ENCODE measurements around the gene CMPK2.

Gene CMPK2

GRCh38 chr2:6838673-6839319, 26.9 kb downstream of the CMPK2 start:
- H3K9me3 ChIP-seq (ENCODE audit: control insufficient read depth, insufficient read depth, low read depth, low read length), result peaks cover 41% of the 10 kb centered on the region
- no peaks in the 10 kb centered on the region for H3K36me3 ChIP-seq (ENCODE audit: control insufficient read depth, insufficient read depth, low read length)
- H3K27ac ChIP-seq (ENCODE audit: low read depth, low read length), result no peak overlapping the region
- H3K27me3 ChIP-seq (ENCODE audit: control insufficient read depth, insufficient read depth, low read length), result no peaks in the 10 kb centered on the region
- no peaks in the 10 kb centered on the region for H3K4me1 ChIP-seq (ENCODE audit: control insufficient read depth, insufficient read depth, low read length)
- H3K4me3 ChIP-seq (ENCODE audit: low read depth, low read length), result no peak overlapping the region
- no peak overlapping the region for H3K9ac ChIP-seq (ENCODE audit: low read length)

- no peaks in the 10 kb centered on the region for H3K36me3 ChIP-seq (ENCODE audit: control insufficient read depth, insufficient read depth, low read length)
- peaks cover 35% of the 10 kb centered on the region for H3K9me3 ChIP-seq (ENCODE audit: control insufficient read depth, insufficient read depth, low read depth, low read length)
- no peaks in the 10 kb centered on the region for H3K4me1 ChIP-seq (ENCODE audit: control insufficient read depth, insufficient read depth, low read length)
- H3K4me3 ChIP-seq (ENCODE audit: low read depth, low read length), result no peak overlapping the region
- H3K27me3 ChIP-seq (ENCODE audit: control insufficient read depth, insufficient read depth, low read length), result no peaks in the 10 kb centered on the region
- H3K9ac ChIP-seq (ENCODE audit: low read length), result no peak overlapping the region
- no peak overlapping the region for H3K27ac ChIP-seq (ENCODE audit: low read depth, low read length)
These were observed 30.2 kb downstream of the CMPK2 start for GRCh38 chr2:6835467-6835866.

- Histone ChIP-seq H3K9ac (ENCODE audit: low read length) (no peak overlapping the region), H3K27ac (ENCODE audit: low read depth, low read length) (no peak overlapping the region)
These were observed 31.5 kb downstream of the CMPK2 start for GRCh38 chr2:6834163-6834562.

GRCh38 chr2:6833300-6833604, 32.5 kb downstream of the CMPK2 start:
- Histone ChIP-seq H3K9me3 (ENCODE audit: control insufficient read depth, insufficient read depth, low read depth, low read length) (peaks cover 32% of the 10 kb centered on the region), H3K9ac (ENCODE audit: low read length) (no peak overlapping the region), H3K27ac (ENCODE audit: low read depth, low read length) (no peak overlapping the region), H3K4me1 (ENCODE audit: control insufficient read depth, insufficient read depth, low read length) (no peaks in the 10 kb centered on the region), H3K4me3 (ENCODE audit: low read depth, low read length) (no peak overlapping the region), H3K27me3 (ENCODE audit: control insufficient read depth, insufficient read depth, low read length) (no peaks in the 10 kb centered on the region), H3K36me3 (ENCODE audit: control insufficient read depth, insufficient read depth, low read length) (no peaks in the 10 kb centered on the region)

More at GRCh38 chr2:6834163-6834562, 31.5 kb downstream of the CMPK2 start:
- H3K4me1 ChIP-seq (ENCODE audit: control insufficient read depth, insufficient read depth, low read length), result no peaks in the 10 kb centered on the region
- H3K4me3 ChIP-seq (ENCODE audit: low read depth, low read length), result no peak overlapping the region
- peaks cover 33% of the 10 kb centered on the region for H3K9me3 ChIP-seq (ENCODE audit: control insufficient read depth, insufficient read depth, low read depth, low read length)
- no peaks in the 10 kb centered on the region for H3K36me3 ChIP-seq (ENCODE audit: control insufficient read depth, insufficient read depth, low read length)
- H3K27me3 ChIP-seq (ENCODE audit: control insufficient read depth, insufficient read depth, low read length), result no peaks in the 10 kb centered on the region

- H3K9me3 ChIP-seq (ENCODE audit: control insufficient read depth, insufficient read depth, low read depth, low read length), result peaks cover 30% of the 10 kb centered on the region
- H3K27me3 ChIP-seq (ENCODE audit: control insufficient read depth, insufficient read depth, low read length), result no peaks in the 10 kb centered on the region
- H3K4me3 ChIP-seq (ENCODE audit: low read depth, low read length), result no peak overlapping the region
- no peaks in the 10 kb centered on the region; the same call in 1 of the 2 replicates for H3K4me1 ChIP-seq (ENCODE audit: control insufficient read depth, insufficient read depth, low read length)
- no peaks in the 10 kb centered on the region for H3K36me3 ChIP-seq (ENCODE audit: control insufficient read depth, insufficient read depth, low read length)
- H3K9ac ChIP-seq (ENCODE audit: low read length), result no peak overlapping the region
- no peak overlapping the region for H3K27ac ChIP-seq (ENCODE audit: low read depth, low read length)
These were observed 33.0 kb downstream of the CMPK2 start for GRCh38 chr2:6832596-6833299.

- no peaks in the 10 kb centered on the region; the same call in 1 of the 2 replicates for H3K4me1 ChIP-seq (ENCODE audit: control insufficient read depth, insufficient read depth, low read length)
- H3K27me3 ChIP-seq (ENCODE audit: control insufficient read depth, insufficient read depth, low read length), result no peaks in the 10 kb centered on the region
- H3K9me3 ChIP-seq (ENCODE audit: control insufficient read depth, insufficient read depth, low read depth, low read length), result peaks cover 30% of the 10 kb centered on the region
- H3K27ac ChIP-seq (ENCODE audit: low read depth, low read length), result no peak overlapping the region
- no peak overlapping the region for H3K9ac ChIP-seq (ENCODE audit: low read length)
- no peaks in the 10 kb centered on the region for H3K36me3 ChIP-seq (ENCODE audit: control insufficient read depth, insufficient read depth, low read length)
- no peak overlapping the region for H3K4me3 ChIP-seq (ENCODE audit: low read depth, low read length)
These were observed 34.5 kb downstream of the CMPK2 start for GRCh38 chr2:6831229-6831628.

GRCh38 chr2:6828299-6828584, 37.5 kb downstream of the CMPK2 start:
- Histone ChIP-seq H3K36me3 (ENCODE audit: control insufficient read depth, insufficient read depth, low read length) (no peaks in the 10 kb centered on the region), H3K27ac (ENCODE audit: low read depth, low read length) (no peak overlapping the region), H3K9me3 (ENCODE audit: control insufficient read depth, insufficient read depth, low read depth, low read length) (peaks cover 19% of the 10 kb centered on the region), H3K4me3 (ENCODE audit: low read depth, low read length) (no peak overlapping the region), H3K4me1 (ENCODE audit: control insufficient read depth, insufficient read depth, low read length) (no peaks in the 10 kb centered on the region; the same call in 1 of the 2 replicates), H3K9ac (ENCODE audit: low read length) (no peak overlapping the region), H3K27me3 (ENCODE audit: control insufficient read depth, insufficient read depth, low read length) (no peaks in the 10 kb centered on the region)

GRCh38 chr2:6827566-6828298, 38.0 kb downstream of the CMPK2 start:
- Histone ChIP-seq H3K27ac (ENCODE audit: low read depth, low read length) (no peak overlapping the region), H3K4me3 (ENCODE audit: low read depth, low read length) (no peak overlapping the region), H3K9ac (ENCODE audit: low read length) (no peak overlapping the region), H3K36me3 (ENCODE audit: control insufficient read depth, insufficient read depth, low read length) (no peaks in the 10 kb centered on the region), H3K4me1 (ENCODE audit: control insufficient read depth, insufficient read depth, low read length) (no peaks in the 10 kb centered on the region; the same call in 1 of the 2 replicates), H3K9me3 (ENCODE audit: control insufficient read depth, insufficient read depth, low read depth, low read length) (peaks cover 18% of the 10 kb centered on the region), H3K27me3 (ENCODE audit: control insufficient read depth, insufficient read depth, low read length) (no peaks in the 10 kb centered on the region)

- Histone ChIP-seq H3K36me3 (ENCODE audit: control insufficient read depth, insufficient read depth, low read length) (no peaks in the 10 kb centered on the region), H3K9ac (ENCODE audit: low read length) (no peak overlapping the region), H3K4me1 (ENCODE audit: control insufficient read depth, insufficient read depth, low read length) (no peaks in the 10 kb centered on the region; the same call in 1 of the 2 replicates), H3K27me3 (ENCODE audit: control insufficient read depth, insufficient read depth, low read length) (no peaks in the 10 kb centered on the region), H3K9me3 (ENCODE audit: control insufficient read depth, insufficient read depth, low read depth, low read length) (peaks cover 10% of the 10 kb centered on the region), H3K27ac (ENCODE audit: low read depth, low read length) (no peak overlapping the region), H3K4me3 (ENCODE audit: low read depth, low read length) (no peak overlapping the region)
These were observed 39.4 kb downstream of the CMPK2 start for GRCh38 chr2:6826081-6826913.

- Histone ChIP-seq H3K27me3 (ENCODE audit: control insufficient read depth, insufficient read depth, low read length) (no peaks in the 10 kb centered on the region), H3K36me3 (ENCODE audit: control insufficient read depth, insufficient read depth, low read length) (no peaks in the 10 kb centered on the region), H3K27ac (ENCODE audit: low read depth, low read length) (no peak overlapping the region), H3K4me3 (ENCODE audit: low read depth, low read length) (no peak overlapping the region), H3K4me1 (ENCODE audit: control insufficient read depth, insufficient read depth, low read length) (no peaks in the 10 kb centered on the region; the same call in 1 of the 2 replicates), H3K9me3 (ENCODE audit: control insufficient read depth, insufficient read depth, low read depth, low read length) (no peaks in the 10 kb centered on the region), H3K9ac (ENCODE audit: low read length) (no peak overlapping the region)
These were observed 40.7 kb downstream of the CMPK2 start for GRCh38 chr2:6824962-6825361.
